Measurements from ENCODE around the gene ADGRG6. TPM values are rescaled to one million over a fixed set of nuclear protein-coding genes. Genes with fewer than 3 reads are reported as not detected.

ADGRG6 gene
- total and polyA plus RNA-seq, 2 donors (not counting 3 experiments of a cell fraction or from before 2014, with no cell fraction given), result 99.3 to 166 TPM

DNA sequence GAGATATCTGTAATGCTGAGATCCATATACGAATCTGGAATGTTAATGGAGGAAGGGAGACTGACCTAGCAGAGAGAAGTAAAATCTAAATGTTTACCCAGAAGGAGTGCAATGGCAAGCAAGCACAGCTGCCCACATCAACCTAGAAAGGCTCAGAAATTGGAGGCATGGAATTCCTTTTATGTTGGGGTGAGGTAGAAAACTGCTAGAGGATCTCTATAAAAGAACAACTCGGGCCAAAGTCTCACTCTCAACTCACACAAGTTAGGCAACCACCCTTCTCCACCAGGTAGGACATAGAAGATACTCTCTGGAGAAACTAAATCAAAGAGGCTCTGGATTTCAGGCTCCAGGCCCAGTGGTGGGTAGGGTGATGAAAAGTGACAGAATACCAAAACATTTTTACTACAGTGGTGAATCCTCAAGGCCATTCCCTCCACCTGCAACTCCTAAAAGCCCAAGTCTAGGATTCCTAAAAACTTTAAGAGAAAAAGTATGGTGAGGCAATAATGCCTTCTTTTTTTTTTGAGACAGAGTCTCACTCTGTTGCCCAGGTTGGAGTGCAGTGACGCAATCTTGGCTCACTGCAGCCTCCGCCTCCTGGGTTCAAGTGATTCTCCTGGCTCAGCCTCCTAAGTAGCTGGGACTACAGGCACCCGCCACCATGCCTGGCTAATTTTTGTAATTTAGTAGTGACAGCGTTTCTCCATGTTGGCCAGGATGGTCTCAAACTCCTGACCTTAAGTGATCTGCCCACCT, 9.5 kb upstream of the ADGRG6 start:
- TF ChIP-seq POLR2A (IDR thresholded peaks at IDR 0.05; ENCODE audit: low read depth, low read length) (no peak), POLR2AphosphoS5 (IDR thresholded peaks at IDR 0.05; ENCODE audit: insufficient read depth, low read depth, low read length) (no peak), JUN (IDR thresholded peaks at IDR 0.05; ENCODE audit: borderline replicate concordance, insufficient read depth, insufficient read length, low read depth) (no peak), EZH2 (IDR thresholded peaks at IDR 0.05; ENCODE audit: borderline replicate concordance, low read depth, low read length, severe bottlenecking) (no peak), GATA2 (IDR thresholded peaks at IDR 0.05; ENCODE audit: insufficient read depth, insufficient read length, low read depth, low read length) (no peak), MYC (IDR thresholded peaks at IDR 0.05; ENCODE audit: low read depth, low read length) (no peak), FOS (IDR thresholded peaks at IDR 0.05; ENCODE audit: borderline replicate concordance, insufficient read depth, low read length) (no peak)
- TF ChIP-seq, protein P1, sequence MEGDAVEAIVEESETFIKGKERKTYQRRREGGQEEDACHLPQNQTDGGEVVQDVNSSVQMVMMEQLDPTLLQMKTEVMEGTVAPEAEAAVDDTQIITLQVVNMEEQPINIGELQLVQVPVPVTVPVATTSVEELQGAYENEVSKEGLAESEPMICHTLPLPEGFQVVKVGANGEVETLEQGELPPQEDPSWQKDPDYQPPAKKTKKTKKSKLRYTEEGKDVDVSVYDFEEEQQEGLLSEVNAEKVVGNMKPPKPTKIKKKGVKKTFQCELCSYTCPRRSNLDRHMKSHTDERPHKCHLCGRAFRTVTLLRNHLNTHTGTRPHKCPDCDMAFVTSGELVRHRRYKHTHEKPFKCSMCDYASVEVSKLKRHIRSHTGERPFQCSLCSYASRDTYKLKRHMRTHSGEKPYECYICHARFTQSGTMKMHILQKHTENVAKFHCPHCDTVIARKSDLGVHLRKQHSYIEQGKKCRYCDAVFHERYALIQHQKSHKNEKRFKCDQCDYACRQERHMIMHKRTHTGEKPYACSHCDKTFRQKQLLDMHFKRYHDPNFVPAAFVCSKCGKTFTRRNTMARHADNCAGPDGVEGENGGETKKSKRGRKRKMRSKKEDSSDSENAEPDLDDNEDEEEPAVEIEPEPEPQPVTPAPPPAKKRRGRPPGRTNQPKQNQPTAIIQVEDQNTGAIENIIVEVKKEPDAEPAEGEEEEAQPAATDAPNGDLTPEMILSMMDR (IDR thresholded peaks at IDR 0.05; ENCODE audit: extremely low read depth in 1 of 2, insufficient read depth in 1 of 2, low read depth in 1 of 2, low read length in 2 of 2), result no peak
- TF ChIP-seq, protein P2, sequence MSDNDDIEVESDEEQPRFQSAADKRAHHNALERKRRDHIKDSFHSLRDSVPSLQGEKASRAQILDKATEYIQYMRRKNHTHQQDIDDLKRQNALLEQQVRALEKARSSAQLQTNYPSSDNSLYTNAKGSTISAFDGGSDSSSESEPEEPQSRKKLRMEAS (IDR thresholded peaks at IDR 0.05; ENCODE audit: insufficient read depth, insufficient read length), result no peak
- POLR2A ChIA-PET, result no interaction called here
- Histone ChIP-seq H3K27ac (ENCODE audit: insufficient read depth, low read depth, low read length) (no peak overlapping the region), H3K4me2 (ENCODE audit: insufficient read depth, low read length) (no peak overlapping the region), H3K27me3 (ENCODE audit: control insufficient read depth in 2 of 2, insufficient read depth in 2 of 2, low read length in 2 of 2) (no peaks in the 10 kb centered on the region), H2AFZ (ENCODE audit: low read depth, low read length) (no peak overlapping the region), H3K79me2 (ENCODE audit: control insufficient read depth, insufficient read depth, low read length) (no peaks in the 10 kb centered on the region), H3K4me1 (ENCODE audit: control insufficient read depth, extremely low read depth, insufficient read depth, low read length) (no peaks in the 10 kb centered on the region), H3K9ac (replicated peaks; ENCODE audit: extremely low read depth, insufficient read depth, low read length) (no peak overlapping the region), H3K4me3 (replicated peaks in 1 of 3; ENCODE audit: insufficient read depth in 1 of 3, low read depth in 1 of 3, low read length in 3 of 3) (no peak overlapping the region), H3K36me3 (ENCODE audit: control insufficient read depth in 2 of 2, extremely low read depth in 1 of 2, insufficient read depth in 2 of 2, low read length in 2 of 2) (no peaks in the 10 kb centered on the region), H3K9me3 (replicated peaks; ENCODE audit: control insufficient read depth, insufficient read depth, low read length) (no peaks in the 10 kb centered on the region), H4K20me1 (replicated peaks; ENCODE audit: control insufficient read depth, extremely low read depth, insufficient read depth, low read length) (no peaks in the 10 kb centered on the region), H3K9me1 (replicated peaks; ENCODE audit: control insufficient read depth, extremely low read depth, insufficient read depth, low read length) (no peaks in the 10 kb centered on the region)
- dilution Hi-C loops (cut with MboI; ENCODE audit: extremely low pct_ligation_motif_present, low sequenced_read_pairs), result no loop called here
- intact Hi-C loops (cut with micrococcal nuclease), result no loop called here
- no peak for FAIRE-seq
- BruUV-seq (replicated peaks), result no TSS peak
- CTCF ChIA-PET, result no interaction called here
- no peak for DNase-seq (ENCODE audit: low read depth, low spot score)

All from endothelial cell of umbilical vein (primary cell).